Coronary artery (tissue), 2 donors: ENCODE results near the gene TSEN15.

Experiments
- DNase-seq: peaks from one replicate; pipeline ENCODE4 v3.0.0-alpha.2; 2017; ENCODE audit warnings: low spot score
- H3K27ac ChIP-seq, 2 donors: fragments of 200-600 bp; sonication (generic); one replicate each; pipeline ENCODE4 v1.5.1; 2016 to 2019
- H3K4me3 ChIP-seq: fragments of 200-600 bp; sonication (generic); 2 replicates; pipeline ENCODE4 v1.5.1; 2016; ENCODE audit warnings: mild to moderate bottlenecking, moderate library complexity
- TF ChIP-seq, protein P1 (sequence below): fragments of 200-600 bp; sonication (generic); IDR thresholded peaks from one replicate; pipeline ENCODE4 v1.5.1; 2019; ENCODE audit warnings: antibody characterized with exemption

The TSEN15 gene

DNA sequence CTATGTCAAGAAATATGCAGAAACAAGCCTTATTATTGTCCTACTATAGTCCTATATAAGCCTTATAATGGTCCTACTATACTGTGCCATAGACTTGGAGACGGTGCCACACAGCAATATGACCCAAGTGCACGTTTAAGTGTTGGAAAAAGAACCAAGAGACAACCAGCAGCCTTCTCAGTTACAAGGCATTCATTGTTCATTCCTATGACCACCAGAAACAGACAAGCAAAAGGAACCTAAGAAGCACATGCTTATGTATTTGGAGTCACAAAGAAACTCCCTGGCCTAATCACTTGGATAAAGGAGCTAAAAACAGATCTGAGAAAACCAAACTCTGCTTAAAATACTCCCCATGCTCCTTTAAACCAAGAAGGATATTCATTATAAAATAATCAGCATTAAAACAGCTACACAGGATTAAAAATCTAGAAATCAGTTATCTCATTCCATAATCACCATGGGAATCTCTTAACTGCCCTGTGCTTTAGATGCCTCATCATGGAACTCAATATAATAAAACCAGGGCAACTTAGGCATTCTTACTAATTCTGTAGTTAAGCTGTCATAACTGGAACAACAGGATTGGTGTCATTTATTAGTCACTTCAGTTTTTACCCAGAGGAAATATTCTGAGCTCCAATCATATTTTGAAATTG lies 21.0 kb upstream of the TSEN15 start:
- no peak overlapping the region for H3K27ac ChIP-seq
- no peak for DNase-seq
- H3K4me3 ChIP-seq = no peak overlapping the region
- TF ChIP-seq, protein P1, sequence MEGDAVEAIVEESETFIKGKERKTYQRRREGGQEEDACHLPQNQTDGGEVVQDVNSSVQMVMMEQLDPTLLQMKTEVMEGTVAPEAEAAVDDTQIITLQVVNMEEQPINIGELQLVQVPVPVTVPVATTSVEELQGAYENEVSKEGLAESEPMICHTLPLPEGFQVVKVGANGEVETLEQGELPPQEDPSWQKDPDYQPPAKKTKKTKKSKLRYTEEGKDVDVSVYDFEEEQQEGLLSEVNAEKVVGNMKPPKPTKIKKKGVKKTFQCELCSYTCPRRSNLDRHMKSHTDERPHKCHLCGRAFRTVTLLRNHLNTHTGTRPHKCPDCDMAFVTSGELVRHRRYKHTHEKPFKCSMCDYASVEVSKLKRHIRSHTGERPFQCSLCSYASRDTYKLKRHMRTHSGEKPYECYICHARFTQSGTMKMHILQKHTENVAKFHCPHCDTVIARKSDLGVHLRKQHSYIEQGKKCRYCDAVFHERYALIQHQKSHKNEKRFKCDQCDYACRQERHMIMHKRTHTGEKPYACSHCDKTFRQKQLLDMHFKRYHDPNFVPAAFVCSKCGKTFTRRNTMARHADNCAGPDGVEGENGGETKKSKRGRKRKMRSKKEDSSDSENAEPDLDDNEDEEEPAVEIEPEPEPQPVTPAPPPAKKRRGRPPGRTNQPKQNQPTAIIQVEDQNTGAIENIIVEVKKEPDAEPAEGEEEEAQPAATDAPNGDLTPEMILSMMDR = no peak

DNA sequence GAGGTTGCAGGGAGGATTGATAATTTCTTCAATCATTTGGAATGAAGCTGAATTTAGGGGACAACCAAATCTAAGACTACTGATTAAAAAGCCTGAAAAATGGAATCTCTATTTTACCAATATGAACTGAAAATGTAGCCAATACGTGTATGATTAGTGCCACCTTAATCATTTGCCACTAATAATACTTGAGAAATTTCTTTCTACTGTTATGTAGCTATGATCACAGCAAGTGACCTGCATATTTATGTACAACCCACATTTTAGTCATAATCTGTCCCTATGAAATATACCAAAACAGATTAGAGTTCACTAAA lies 20.5 kb upstream of the TSEN15 start:
- DNase-seq = no peak
- H3K27ac ChIP-seq = no peak overlapping the region
- TF ChIP-seq, protein P1 = no peak
- H3K4me3 ChIP-seq = no peak overlapping the region

GRCh38 chr1:184031409-184032107 lies 20.0 kb upstream of the TSEN15 start:
- TF ChIP-seq, protein P1 = no peak
- no peak overlapping the region for H3K4me3 ChIP-seq
- no peak overlapping the region for H3K27ac ChIP-seq
- no peak for DNase-seq

DNA sequence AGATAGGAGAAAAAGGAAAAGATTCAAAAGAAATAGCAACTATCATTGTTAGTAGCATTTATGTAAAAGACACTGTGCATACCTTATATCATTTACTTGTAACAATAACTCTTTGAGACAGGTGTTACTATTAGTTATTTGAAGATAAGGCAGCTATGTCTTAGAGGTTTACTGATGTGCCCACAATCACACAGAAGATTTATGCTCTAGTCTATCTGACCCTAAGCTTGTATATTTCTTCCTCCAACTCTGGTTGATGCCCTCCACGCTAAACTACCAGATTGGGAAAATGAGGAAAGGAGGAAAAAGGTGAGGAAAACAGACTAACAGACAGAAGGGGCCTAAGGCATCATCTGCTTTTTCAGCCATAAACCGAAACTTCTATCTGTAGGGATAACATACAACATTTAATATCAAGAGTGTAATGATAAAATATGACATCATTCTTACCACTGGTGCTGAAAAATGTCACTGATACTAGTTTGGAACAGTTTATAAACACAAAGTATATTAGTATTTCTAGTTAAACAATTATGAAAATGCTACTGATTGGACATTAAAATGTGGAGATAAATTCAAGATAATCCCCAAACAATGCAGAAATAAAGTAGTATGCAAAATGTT lies 19.1 kb upstream of the TSEN15 start:
- no peak for DNase-seq
- Histone ChIP-seq H3K27ac (no peak overlapping the region), H3K4me3 (no peak overlapping the region)
- TF ChIP-seq, protein P1 = no peak

DNA sequence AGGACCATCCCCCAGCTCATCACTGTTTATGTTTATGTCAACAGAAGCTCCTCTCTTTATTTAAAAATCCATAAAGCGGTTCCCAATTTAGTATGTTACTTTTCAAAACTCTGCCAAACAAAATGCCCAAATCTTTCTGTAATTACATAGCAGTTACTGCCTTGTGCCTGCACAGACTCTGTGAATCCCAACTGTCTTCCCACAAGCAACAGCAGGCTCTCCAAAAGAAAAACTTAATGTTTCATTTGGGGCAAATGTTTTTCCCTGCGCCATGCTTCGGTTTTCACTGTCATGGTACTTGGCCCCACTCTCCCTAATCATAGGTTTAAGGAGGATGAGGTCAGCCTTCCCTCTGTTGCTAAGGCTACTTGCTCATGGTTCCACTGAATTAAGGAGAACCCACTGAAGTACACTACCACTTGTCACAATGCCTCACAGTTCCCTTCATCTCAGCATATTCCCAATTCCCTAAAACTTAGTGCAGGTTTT lies 18.6 kb upstream of the TSEN15 start:
- DNase-seq = no peak
- H3K4me3 ChIP-seq = no peak overlapping the region
- TF ChIP-seq, protein P1 = no peak
- H3K27ac ChIP-seq = no peak overlapping the region

DNA sequence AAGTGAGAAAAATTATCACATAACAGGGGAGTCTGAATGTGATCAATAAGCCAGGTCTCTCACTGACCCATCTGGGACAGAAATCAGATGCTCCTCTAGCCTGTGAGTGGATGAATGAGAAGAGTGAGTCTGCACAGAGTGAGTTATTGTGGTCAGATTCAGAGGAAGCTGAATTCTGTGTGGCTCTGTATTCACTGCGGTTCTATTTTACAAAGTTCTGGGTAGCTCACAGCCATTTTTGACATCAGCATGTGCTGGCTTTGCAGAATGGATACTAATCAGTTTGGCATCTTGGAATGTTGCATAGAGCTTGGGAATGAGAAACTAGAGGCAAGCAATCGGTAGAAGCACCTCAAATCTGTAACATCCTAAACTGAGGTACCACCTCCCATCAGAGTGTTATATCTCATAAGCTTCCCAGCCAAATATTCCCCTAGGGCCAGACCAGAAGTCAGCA lies 17.8 kb upstream of the TSEN15 start:
- DNase-seq = no peak
- no peak overlapping the region for H3K27ac ChIP-seq
- no peak overlapping the region for H3K4me3 ChIP-seq
- TF ChIP-seq, protein P1 = no peak
